ENCODE measurements around the gene OGDHL.

DNA sequence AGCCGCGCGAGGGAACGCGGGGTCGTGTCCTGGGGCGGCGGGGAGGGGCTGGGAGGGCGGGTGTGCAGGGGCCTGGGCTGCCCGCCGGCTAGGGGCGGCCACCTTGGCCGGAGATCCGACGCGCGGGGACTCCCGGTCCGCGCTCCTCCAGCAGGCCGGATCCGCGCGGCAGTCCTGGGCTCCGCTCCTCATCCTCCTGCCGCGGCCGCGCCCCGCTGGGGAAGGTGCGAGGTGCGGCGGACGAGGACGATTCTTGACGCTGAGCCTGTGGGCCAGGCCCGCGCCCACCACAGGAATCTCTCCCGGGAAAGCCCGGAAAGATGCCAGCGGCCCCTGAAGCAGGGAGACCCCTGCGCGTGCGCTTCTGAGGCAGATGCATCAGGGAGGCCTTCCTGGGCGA lies 6.6 kb upstream of the OGDHL start:
- TF ChIP-seq, protein P1, sequence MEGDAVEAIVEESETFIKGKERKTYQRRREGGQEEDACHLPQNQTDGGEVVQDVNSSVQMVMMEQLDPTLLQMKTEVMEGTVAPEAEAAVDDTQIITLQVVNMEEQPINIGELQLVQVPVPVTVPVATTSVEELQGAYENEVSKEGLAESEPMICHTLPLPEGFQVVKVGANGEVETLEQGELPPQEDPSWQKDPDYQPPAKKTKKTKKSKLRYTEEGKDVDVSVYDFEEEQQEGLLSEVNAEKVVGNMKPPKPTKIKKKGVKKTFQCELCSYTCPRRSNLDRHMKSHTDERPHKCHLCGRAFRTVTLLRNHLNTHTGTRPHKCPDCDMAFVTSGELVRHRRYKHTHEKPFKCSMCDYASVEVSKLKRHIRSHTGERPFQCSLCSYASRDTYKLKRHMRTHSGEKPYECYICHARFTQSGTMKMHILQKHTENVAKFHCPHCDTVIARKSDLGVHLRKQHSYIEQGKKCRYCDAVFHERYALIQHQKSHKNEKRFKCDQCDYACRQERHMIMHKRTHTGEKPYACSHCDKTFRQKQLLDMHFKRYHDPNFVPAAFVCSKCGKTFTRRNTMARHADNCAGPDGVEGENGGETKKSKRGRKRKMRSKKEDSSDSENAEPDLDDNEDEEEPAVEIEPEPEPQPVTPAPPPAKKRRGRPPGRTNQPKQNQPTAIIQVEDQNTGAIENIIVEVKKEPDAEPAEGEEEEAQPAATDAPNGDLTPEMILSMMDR (IDR thresholded peaks at IDR 0.05): no peak
- no peak for TF ChIP-seq POLR2A (IDR thresholded peaks at IDR 0.05)
